AG09309 (cell line): ENCODE measurements around the gene MICU1.
"Not testable (repeated sequence)": the region's sequence is repeated elsewhere in the genome, so short reads cannot be mapped to it uniquely, and the experiment has no call there.

Experiments used
- DNase-seq: peaks from one replicate; pipeline ENCODE4 v3.0.0-alpha.2; 2010; ENCODE audit warnings: low read depth
- H3K4me3 ChIP-seq: 2 replicates; pipeline ENCODE4 v1.5.1; 2011; ENCODE audit warnings: mild to moderate bottlenecking, low read depth, low read length, moderate library complexity; ENCODE audit not compliant: control insufficient read depth
- CTCF ChIP-seq: IDR thresholded peaks from 2 replicates; pipeline ENCODE4 v1.5.1; 2011; ENCODE audit warnings: mild to moderate bottlenecking, low read depth, low read length, inconsistent platforms; ENCODE audit not compliant: insufficient read depth, control insufficient read depth; ENCODE audit errors: missing control alignments

The MICU1 gene

GRCh38 chr10:72331575-72332422, 294.1 kb downstream of the MICU1 start:
- H3K4me3 ChIP-seq = no peak overlapping the region
- no peak for DNase-seq
- TF ChIP-seq CTCF = no peak

- no peak for TF ChIP-seq CTCF
- DNase-seq = no peak
- H3K4me3 ChIP-seq = no peak overlapping the region
Observed at GRCh38 chr10:72330069-72330426, 295.8 kb downstream of the MICU1 start.

GRCh38 chr10:72329290-72330068, 296.4 kb downstream of the MICU1 start:
- TF ChIP-seq CTCF = no peak
- no peak overlapping the region for H3K4me3 ChIP-seq
- no peak for DNase-seq

- TF ChIP-seq CTCF = no peak
- no peak overlapping the region for H3K4me3 ChIP-seq
- no peak for DNase-seq
Observed at GRCh38 chr10:72328829-72329204, 297.1 kb downstream of the MICU1 start.

GRCh38 chr10:72328045-72328828, 297.6 kb downstream of the MICU1 start:
- no peak for DNase-seq
- H3K4me3 ChIP-seq = no peak overlapping the region
- TF ChIP-seq CTCF = peak; percentile 76

GRCh38 chr10:72326665-72327603, 298.9 kb downstream of the MICU1 start:
- DNase-seq, H3K4me3 ChIP-seq: not testable (repeated sequence)

- H3K4me3 ChIP-seq = not testable (repeated sequence)
Observed at GRCh38 chr10:72325243-72326175, 300.4 kb downstream of the MICU1 start.

More at GRCh38 chr10:72325243-72326175, 300.4 kb downstream of the MICU1 start:
- not testable (repeated sequence) for DNase-seq
